BE2C (cell line): ENCODE results near the gene TMEM259.

ENCODE experiments used
- DNase-seq: peaks from one replicate; pipeline ENCODE4 v3.0.0-alpha.2; 2020
- H3K27me3 ChIP-seq: fragments of 250-450 bp; sonication (Bioruptor Pico); 2 replicates; pipeline ENCODE4 v1.5.1; 2020; ENCODE audit warnings: mild to moderate bottlenecking
- H3K36me3 ChIP-seq: fragments of 250-450 bp; sonication (Bioruptor Pico); 2 replicates; pipeline ENCODE4 v1.5.1; 2020; ENCODE audit warnings: mild to moderate bottlenecking
- H3K4me1 ChIP-seq: fragments of 250-450 bp; sonication (Bioruptor Pico); 2 replicates; pipeline ENCODE4 v1.5.1; 2020
- H3K4me3 ChIP-seq: 2 replicates; pipeline ENCODE4 v1.5.1; 2011; ENCODE audit warnings: low read depth, low read length
- H3K9me3 ChIP-seq: fragments of 250-450 bp; sonication (Bioruptor Pico); 2 replicates; pipeline ENCODE4 v1.5.1; 2020
- TF ChIP-seq, protein P1 (sequence below): IDR thresholded peaks from 2 replicates; pipeline ENCODE4 v1.5.1; 2012; ENCODE audit warnings: mild to moderate bottlenecking, low read depth, low read length

TMEM259 gene

DNA sequence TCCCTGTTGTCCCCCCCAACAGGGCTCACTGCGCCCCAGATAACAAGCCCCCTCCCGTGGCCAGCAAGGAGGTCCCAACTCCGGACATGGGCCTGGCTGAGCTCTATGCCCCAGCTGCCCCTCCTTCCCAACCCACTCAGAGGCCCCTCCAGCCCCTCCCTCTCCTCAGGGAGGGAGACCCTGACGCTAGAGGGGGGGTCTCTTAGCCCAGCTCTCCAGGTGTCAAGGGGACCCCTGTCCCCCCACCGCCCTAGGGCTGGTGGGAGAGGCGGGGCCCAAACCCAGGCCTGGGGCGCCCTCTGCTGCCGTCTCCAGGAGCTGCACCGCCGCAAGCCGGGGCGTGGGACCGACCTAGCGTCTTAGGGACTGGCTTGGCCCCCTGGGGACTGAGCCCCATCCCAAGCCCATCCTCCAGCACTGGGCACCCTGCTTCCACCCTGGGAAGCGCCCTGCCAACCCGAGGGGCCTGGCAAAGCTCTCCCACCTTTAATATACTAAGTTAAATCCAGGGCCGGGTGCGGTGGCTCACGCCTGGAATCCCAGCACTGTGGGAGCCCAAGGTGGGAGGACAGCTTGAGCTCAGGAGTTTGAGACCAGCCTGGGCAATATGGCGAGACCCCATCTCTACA lies 19.3 kb downstream of the TMEM259 start:
- Histone ChIP-seq H3K4me1 (no peaks in the 10 kb centered on the region), H3K36me3 (no peaks in the 10 kb centered on the region), H3K9me3 (no peaks in the 10 kb centered on the region; the same call in 1 of the 2 replicates), H3K4me3 (no peak overlapping the region), H3K27me3 (peaks cover 85% of the 10 kb centered on the region)
- TF ChIP-seq, protein P1, sequence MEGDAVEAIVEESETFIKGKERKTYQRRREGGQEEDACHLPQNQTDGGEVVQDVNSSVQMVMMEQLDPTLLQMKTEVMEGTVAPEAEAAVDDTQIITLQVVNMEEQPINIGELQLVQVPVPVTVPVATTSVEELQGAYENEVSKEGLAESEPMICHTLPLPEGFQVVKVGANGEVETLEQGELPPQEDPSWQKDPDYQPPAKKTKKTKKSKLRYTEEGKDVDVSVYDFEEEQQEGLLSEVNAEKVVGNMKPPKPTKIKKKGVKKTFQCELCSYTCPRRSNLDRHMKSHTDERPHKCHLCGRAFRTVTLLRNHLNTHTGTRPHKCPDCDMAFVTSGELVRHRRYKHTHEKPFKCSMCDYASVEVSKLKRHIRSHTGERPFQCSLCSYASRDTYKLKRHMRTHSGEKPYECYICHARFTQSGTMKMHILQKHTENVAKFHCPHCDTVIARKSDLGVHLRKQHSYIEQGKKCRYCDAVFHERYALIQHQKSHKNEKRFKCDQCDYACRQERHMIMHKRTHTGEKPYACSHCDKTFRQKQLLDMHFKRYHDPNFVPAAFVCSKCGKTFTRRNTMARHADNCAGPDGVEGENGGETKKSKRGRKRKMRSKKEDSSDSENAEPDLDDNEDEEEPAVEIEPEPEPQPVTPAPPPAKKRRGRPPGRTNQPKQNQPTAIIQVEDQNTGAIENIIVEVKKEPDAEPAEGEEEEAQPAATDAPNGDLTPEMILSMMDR: peak; percentile 79
- peak; percentile 66 for DNase-seq

DNA sequence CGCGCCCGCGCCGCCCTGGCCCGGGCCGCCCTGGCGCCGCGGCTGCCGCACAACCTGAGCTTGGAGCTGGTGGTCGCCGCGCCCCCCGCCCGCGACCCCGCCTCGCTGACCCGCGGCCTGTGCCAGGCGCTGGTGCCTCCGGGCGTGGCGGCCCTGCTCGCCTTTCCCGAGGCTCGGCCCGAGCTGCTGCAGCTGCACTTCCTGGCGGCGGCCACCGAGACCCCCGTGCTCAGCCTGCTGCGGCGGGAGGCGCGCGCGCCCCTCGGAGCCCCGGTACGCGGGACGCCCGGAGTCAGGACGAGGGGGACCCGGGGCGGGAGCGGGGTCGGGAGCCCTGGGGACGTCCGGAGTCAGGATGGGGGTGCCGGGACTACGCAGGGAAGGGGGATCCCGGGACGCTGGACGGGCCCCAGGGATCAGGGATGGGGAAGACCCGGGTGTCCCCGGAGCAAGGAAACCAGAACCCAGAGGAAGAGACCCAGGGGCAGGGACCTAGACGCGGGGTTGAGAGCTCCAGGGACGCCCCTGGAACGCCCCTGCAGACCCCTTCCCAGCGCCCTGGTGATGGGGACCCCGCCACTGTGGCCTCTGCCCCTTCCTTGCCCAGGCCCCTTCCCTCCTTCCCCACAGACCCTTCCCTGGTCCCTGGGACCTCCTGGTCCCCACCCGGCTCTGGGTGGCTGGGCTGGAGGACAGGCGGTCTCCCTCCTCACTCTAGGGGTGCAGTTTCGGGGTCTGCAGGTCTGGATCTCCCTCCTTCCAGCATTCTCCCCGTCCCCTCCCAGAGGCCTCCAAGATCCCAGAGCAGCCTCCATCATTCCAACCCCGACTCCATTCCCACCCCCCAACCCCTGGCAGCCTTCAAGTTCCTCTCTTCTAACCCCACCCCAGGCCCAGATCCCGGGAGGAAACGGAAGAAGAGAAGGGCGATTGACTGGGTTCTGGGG lies 20.1 kb downstream of the TMEM259 start:
- H3K4me1 ChIP-seq: peaks cover 6% of the 10 kb centered on the region
- DNase-seq: no peak
- H3K36me3 ChIP-seq: no peaks in the 10 kb centered on the region
- TF ChIP-seq, protein P1: no peak
- H3K4me3 ChIP-seq: no peak overlapping the region
- H3K9me3 ChIP-seq: no peaks in the 10 kb centered on the region; the same call in 1 of the 2 replicates
- peaks cover 93% of the 10 kb centered on the region for H3K27me3 ChIP-seq

DNA sequence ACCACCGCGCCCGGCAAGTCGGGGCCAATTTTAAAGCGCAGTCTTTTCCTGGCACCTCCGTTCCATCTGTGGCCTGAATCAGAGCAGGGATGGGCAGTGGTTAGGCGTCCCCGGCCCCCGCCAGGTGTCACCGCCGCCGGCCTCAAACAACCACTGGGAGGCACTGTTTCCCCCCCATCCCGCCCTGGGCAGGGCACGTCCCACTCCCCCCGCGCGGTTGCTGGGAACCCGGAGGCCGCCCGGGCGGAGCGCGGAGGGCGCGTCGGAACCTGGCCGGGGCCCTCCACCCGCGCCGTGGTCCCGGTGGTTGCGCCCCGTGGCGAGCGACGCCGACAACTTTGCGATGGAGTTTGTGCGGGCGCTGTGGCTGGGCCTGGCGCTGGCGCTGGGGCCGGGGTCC lies 20.8 kb downstream of the TMEM259 start, which contains the start of gene GRIN3B:
Gene GRIN3B, plus strand, starts transcription at position 325 of the 400 bp plus-strand sequence. Its CDS starts 19 bp downstream, at position 344.
- H3K27me3 ChIP-seq: peaks cover 93% of the 10 kb centered on the region
- no peak within 1 kb of the TSS for H3K4me3 ChIP-seq
- no peaks in the 10 kb centered on the region; the same call in 1 of the 2 replicates for H3K9me3 ChIP-seq
- peaks cover 13% of the 10 kb centered on the region for H3K4me1 ChIP-seq
- no peaks in the 10 kb centered on the region for H3K36me3 ChIP-seq
- DNase-seq: peak; percentile 75
- TF ChIP-seq, protein P1: peak; percentile 42

DNA sequence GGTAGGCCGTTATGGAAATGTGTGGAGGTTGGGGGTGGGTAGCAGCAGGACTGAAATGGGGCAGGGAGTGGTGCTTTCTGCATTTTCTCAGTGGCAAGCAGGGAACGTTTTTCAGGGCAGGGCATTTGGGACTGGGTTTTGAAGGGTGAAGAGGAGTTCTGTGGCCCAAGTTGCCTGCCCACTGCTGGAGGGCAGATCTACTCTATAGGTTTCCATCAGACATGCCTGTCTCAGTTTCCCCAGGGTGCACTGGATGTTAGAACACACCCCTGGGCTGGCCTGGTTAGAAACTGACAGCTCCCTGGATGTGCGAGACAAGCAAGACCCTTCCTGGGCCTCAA lies 21.6 kb downstream of the TMEM259 start:
- peaks cover 13% of the 10 kb centered on the region for H3K4me1 ChIP-seq
- peaks cover 2% of the 10 kb centered on the region for H3K36me3 ChIP-seq
- H3K4me3 ChIP-seq: no peak overlapping the region
- DNase-seq: no peak
- TF ChIP-seq, protein P1: no peak
- peaks cover 85% of the 10 kb centered on the region for H3K27me3 ChIP-seq
- H3K9me3 ChIP-seq: no peaks in the 10 kb centered on the region

DNA sequence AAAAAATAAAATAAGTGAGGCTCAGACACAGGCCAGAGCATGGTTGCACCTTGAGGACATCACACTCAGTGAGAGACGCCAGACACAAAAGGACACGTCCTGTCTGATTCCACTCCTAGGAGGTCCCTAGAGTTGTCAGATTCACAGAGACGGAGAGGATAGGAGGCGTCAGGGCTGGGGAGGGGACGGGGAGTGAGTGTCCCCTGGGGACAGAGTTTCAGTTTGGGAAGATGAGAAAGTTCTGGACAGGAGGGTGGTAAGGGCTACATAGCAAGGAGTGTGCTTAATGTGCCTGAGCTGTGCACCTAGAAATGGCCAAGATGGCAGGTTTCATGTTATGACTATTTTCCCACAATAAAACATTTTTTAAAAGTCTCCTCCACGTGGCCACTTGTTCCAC lies 22.9 kb downstream of the TMEM259 start:
- H3K27me3 ChIP-seq: peaks cover 73% of the 10 kb centered on the region
- H3K4me1 ChIP-seq: peaks cover 13% of the 10 kb centered on the region
- peaks cover 15% of the 10 kb centered on the region for H3K36me3 ChIP-seq
- DNase-seq: no peak
- TF ChIP-seq, protein P1: no peak
- H3K4me3 ChIP-seq: no peak overlapping the region
- H3K9me3 ChIP-seq: no peaks in the 10 kb centered on the region
